HG02885 (cell line): ENCODE data around the gene TBXA2R.
"Not testable (repeated sequence)": the region's sequence is repeated elsewhere in the genome, so short reads cannot be mapped to it uniquely, and the experiment has no call there.

Experiments used
- ATAC-seq: cut with Tn5 transposase; IDR thresholded peaks from one replicate; pipeline ENCODE4 v1.9.1; 2021; ENCODE audit warnings: mild to moderate bottlenecking; ENCODE audit not compliant: unreplicated experiment, poor library complexity

TBXA2R gene

GRCh38 chr19:3606690-3607289 is at the start of gene TBXA2R:
TSS of gene TBXA2R (minus strand) at chr19:3606875. CDS start at chr19:3600634, 6,241 bp downstream.
- no peak for ATAC-seq

- ATAC-seq, result no peak
These were observed 49.5 kb upstream of the TBXA2R start for GRCh38 chr19:3656073-3656746.

GRCh38 chr19:3655402-3656072 is 48.9 kb upstream of the TBXA2R start:
- no peak for ATAC-seq

GRCh38 chr19:3653865-3654513 is 47.3 kb upstream of the TBXA2R start:
- ATAC-seq, result no peak

- ATAC-seq, result no peak
These were observed 46.6 kb upstream of the TBXA2R start for GRCh38 chr19:3653081-3653795.

GRCh38 chr19:3652422-3652821 is 45.7 kb upstream of the TBXA2R start:
- ATAC-seq, result no peak

GRCh38 chr19:3651684-3652083 is 45.0 kb upstream of the TBXA2R start:
- ATAC-seq, result no peak

- no peak for ATAC-seq
These were observed 43.2 kb upstream of the TBXA2R start for GRCh38 chr19:3649888-3650287.

- no peak for ATAC-seq
These were observed 41.6 kb upstream of the TBXA2R start for GRCh38 chr19:3648037-3648905.

- ATAC-seq, result not testable (repeated sequence)
These were observed 40.4 kb upstream of the TBXA2R start for GRCh38 chr19:3647102-3647501.

GRCh38 chr19:3646336-3647092 is 39.8 kb upstream of the TBXA2R start:
- no peak for ATAC-seq

- no peak for ATAC-seq
These were observed 39.1 kb upstream of the TBXA2R start for GRCh38 chr19:3645726-3646125.

GRCh38 chr19:3645067-3645396 is 38.4 kb upstream of the TBXA2R start:
- no peak for ATAC-seq

GRCh38 chr19:3644351-3645066 is 37.8 kb upstream of the TBXA2R start:
- no peak for ATAC-seq

GRCh38 chr19:3643674-3644313 is 37.1 kb upstream of the TBXA2R start:
- ATAC-seq, result no peak

GRCh38 chr19:3642987-3643673 is 36.5 kb upstream of the TBXA2R start:
- ATAC-seq, result no peak

- ATAC-seq, result no peak
These were observed 35.6 kb upstream of the TBXA2R start for GRCh38 chr19:3642296-3642695.
